GM18511 (cell line): ENCODE measurements around the gene APOE.
"Not testable (repeated sequence)": the region's sequence is repeated elsewhere in the genome, so short reads cannot be mapped to it uniquely, and the experiment has no call there.

ENCODE experiments used
- ATAC-seq: cut with Tn5 transposase; IDR thresholded peaks from one replicate; pipeline ENCODE4 v1.9.1; 2021; ENCODE audit warnings: mild to moderate bottlenecking, moderate library complexity; ENCODE audit not compliant: unreplicated experiment

The APOE gene

DNA sequence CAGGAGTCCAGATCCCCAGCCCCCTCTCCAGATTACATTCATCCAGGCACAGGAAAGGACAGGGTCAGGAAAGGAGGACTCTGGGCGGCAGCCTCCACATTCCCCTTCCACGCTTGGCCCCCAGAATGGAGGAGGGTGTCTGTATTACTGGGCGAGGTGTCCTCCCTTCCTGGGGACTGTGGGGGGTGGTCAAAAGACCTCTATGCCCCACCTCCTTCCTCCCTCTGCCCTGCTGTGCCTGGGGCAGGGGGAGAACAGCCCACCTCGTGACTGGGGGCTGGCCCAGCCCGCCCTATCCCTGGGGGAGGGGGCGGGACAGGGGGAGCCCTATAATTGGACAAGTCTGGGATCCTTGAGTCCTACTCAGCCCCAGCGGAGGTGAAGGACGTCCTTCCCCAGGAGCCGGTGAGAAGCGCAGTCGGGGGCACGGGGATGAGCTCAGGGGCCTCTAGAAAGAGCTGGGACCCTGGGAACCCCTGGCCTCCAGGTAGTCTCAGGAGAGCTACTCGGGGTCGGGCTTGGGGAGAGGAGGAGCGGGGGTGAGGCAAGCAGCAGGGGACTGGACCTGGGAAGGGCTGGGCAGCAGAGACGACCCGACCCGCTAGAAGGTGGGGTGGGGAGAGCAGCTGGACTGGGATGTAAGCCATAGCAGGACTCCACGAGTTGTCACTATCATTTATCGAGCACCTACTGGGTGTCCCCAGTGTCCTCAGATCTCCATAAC, at the start of gene APOE:
APOE (plus strand) TSS at position 360 of the 724 bp plus-strand sequence. CDS start 829 bp downstream, outside the sequence.
- ATAC-seq = no peak

DNA sequence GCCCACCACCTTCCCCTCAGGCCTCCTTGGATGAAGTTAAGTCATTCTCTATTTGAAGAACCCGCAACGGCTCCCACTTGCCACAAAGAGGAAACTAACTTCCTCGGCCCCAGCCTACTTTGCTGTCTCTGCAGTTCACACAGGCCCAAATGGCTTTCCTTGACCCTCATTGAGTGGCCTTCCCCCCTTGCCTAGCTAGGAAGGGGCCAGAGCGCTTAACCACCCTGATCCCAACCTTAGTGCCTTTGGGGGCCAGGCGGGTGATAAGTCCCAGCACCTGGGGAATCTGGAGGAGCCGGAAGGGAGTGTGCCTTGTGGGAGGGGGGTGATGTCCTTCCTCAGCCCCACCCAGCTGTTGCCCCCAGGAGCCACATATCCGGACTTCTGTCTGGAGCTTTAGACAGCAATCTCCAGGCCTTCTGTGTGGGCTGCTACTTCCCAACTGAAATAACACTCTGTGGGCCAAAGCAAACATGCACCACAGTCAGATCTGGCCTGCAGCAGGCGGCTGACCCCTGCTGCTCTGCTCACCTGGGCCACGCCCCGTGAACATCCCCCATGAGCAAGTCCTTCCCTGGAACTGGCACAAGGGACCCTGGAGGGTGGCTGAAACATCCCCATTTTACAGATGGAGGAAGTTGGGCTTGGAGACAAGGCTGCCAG, 49.0 kb upstream of the APOE start:
- ATAC-seq = no peak

DNA sequence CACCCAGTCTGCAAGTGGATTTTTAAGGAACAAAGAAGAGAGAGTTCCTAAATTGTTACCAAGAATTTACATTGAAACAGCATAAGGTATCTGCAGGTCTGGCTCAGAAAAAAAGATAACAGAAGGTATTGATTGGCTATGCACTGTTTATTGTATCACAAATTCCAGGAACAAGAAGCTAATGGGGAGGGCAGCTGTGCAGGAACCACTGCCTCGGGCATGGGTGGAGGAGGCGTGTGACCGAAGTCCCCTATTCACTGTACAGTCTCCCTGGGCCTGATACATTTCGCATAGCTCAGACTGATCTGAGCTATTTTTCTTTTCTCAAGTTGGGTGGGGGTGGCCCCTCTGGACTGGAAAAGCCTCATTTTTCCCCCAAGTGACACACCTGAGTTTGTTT, 47.8 kb upstream of the APOE start:
- ATAC-seq = no peak

DNA sequence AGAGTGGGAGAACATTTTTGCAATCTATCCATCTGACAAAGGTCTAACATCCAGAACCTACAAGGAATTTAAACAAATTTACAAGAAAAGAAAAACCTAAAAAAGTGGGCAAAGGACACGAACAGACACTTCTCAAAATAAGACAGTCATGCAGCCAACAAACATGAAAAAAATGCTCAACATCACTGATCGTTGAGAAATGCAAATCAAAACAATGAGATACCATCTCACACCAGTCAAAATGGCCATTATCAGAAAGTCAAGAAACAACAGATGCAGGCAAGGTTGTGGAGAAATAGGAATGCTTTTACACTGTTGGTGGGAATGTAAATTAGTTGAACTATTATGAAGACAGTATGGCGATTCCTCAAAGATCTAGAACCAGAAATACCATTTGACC, 44.0 kb upstream of the APOE start:
- not testable (repeated sequence) for ATAC-seq

DNA sequence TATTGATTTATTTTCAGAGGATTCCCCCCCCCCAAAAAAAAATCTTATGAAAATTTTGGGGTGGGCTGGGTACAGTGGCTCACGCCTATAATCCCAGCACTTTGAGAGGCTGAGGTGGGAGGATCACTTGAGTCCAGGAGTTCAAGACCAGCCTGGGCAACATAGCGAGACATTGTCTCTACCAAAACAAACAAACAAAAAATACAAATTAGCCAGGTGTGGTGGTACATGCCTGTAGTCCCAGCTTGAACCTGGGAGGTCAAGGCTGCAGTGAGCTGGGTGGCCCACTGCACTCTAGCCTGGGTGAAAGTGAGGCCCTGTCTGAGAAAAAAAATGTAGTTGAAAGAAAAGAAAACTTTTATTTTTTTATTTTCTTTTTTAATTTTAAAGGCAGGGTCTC, 41.6 kb upstream of the APOE start:
- no peak for ATAC-seq

DNA sequence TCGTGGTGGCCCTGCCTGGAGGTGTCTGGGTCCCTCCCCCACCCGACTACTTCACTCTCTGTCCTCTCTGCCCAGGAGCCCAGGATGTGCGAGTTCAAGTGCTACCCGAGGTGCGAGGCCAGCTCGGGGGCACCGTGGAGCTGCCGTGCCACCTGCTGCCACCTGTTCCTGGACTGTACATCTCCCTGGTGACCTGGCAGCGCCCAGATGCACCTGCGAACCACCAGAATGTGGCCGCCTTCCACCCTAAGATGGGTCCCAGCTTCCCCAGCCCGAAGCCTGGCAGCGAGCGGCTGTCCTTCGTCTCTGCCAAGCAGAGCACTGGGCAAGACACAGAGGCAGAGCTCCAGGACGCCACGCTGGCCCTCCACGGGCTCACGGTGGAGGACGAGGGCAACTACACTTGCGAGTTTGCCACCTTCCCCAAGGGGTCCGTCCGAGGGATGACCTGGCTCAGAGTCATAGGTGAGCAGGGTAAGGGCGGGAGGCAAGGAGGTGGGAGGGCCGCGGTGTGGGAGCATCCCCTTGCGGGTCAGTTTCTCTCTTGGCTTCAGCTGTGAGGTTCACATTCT, 40.3 kb upstream of the APOE start:
- ATAC-seq = no peak

DNA sequence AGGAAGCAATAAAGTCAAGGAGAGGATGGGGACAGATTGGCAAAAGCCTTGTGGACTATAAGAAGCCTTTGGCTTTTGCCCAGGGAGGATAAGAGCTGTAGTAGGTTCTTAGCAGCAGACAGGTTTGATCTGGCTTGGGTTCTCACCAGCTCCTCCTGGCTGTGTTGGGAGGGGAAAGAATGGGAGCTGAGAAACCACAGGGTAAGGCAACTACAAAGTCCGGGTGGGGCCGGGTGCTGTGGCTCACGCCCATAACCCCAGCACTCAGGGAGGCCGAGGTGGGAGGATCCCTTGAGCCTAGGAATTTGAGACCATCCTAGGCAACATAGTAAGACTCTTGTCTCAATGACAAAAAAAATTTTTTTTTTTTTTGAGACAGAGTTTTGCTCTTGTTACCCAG, 38.9 kb upstream of the APOE start:
- no peak for ATAC-seq

DNA sequence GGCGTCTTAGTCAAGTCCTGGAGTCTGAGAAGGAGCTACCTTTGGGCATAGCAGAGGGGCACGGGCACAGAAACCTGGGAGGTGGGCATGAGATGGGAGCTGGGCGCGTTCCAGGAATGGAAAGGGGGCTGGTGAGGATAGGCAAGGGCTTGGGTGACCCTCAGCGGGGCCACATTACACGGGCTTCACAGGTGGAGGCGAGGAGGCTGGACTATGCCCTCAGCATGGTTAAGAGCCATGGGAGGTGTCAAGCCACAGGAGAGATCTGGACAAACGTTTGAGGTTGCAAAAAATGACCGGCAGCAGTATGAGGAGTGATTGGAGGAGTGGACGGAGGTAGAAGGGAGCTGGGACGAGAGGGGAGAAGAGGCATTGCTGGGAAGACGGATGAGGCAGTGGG, 38.0 kb upstream of the APOE start:
- ATAC-seq = no peak

DNA sequence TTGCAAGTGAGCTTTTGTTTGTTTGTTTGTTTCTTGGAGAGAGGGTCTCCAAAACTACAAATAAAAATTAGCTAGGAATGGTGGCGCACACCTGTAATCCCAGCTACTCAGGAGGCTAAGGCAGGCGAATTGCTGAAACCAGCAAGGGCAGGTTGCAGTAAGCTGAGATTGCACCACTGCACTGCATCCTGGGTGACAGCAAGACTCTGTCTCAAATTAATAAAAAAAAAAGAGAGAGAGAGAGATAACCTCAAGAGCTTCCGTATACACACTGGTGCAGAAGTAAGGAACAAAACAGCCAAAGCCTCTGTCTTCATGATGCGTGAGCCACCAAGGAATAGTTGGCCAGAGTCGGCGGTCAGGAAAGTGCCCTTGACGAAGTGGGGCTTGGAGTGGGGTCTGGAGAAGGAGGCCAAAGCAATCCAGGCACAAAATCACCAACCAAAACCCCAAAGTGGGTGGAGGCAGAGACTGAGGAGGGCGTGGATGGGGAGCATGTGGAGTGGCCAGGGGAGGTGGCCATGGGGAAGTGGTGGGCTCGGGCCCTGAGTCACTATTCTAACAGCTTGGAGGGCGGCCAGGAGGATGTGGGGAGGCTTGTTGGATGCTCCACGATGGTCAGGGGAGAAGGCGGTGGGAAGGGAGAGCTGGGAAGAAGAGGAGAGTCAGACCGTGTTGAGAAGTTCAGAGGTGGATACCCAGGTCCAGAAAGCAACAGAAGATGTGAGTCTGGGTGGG, 35.7 kb upstream of the APOE start:
- no peak for ATAC-seq

DNA sequence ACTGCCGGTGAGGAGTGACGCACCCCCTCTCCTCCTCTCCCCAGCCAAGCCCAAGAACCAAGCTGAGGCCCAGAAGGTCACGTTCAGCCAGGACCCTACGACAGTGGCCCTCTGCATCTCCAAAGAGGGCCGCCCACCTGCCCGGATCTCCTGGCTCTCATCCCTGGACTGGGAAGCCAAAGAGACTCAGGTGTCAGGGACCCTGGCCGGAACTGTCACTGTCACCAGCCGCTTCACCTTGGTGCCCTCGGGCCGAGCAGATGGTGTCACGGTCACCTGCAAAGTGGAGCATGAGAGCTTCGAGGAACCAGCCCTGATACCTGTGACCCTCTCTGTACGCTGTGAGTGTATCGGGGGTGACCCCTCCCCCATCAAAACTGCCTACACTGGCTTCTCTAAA, 33.8 kb upstream of the APOE start:
- ATAC-seq = no peak

DNA sequence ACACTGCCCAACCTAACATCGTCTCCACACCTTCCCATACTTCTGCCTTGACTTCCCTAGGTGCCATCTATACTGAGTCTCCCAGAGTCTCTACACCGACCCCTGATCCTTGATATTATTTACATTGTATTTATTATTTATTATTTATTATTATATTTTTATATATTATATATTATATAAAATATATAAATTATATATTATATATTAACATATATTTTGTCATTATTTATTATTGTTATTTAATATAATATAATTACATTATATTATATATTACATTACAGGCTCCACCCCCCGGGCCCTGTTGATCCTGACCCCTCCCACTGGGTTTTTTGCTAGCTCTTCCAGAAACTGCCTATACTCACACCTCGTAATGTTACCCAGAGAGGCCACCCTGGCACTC, 32.9 kb upstream of the APOE start:
- no peak for ATAC-seq

DNA sequence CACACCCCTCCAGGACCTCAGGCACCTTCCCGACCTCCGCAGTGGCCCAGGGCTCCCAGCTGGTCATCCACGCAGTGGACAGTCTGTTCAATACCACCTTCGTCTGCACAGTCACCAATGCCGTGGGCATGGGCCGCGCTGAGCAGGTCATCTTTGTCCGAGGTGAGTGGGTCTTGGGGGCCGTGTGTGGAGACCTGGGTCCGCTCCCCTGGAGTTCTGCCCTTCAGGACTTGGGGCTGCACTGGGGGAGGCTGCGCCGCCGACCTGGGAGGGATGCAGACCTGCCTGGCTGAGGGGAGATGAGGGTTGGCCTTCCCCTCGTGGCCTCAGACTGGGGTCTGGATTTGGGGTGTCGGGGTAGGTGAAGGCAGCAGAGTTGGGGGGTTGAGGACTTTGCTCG, 31.3 kb upstream of the APOE start:
- ATAC-seq = no peak

DNA sequence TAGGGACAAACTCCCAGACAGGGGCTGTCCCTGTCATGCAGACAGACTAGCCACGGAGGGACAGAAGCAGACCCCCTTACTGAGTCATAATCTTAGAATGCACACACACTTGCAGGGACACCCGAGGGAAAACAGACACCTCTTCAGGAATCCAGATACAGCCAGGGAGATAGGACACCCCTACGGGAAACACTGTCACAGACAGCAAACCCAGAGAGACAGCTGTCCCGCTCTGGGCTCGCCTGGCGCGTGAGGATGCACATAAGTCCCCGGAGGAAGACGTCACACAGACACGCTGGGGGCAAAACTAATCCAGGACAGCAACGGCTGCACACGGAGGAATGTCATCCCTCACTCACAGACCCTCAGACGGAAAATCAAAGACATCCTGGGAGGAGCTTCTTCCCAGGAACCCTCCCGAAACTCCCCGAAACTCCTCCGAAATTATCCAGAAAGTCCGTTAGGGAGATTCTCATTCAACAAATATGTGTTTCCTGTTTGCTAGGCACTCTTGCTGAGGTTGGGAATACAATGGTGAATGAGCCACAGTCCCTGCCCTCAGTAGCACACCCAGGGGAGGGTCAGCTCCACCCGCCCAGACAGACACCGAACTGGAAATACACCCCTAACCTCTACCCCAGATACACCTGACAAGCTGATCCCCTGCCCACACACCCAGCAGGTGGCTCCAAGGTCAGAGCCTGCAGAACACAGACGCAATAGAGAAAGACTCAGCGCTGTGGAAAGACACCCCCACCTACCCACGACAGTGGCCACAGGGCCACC, 29.7 kb upstream of the APOE start:
- no peak for ATAC-seq

DNA sequence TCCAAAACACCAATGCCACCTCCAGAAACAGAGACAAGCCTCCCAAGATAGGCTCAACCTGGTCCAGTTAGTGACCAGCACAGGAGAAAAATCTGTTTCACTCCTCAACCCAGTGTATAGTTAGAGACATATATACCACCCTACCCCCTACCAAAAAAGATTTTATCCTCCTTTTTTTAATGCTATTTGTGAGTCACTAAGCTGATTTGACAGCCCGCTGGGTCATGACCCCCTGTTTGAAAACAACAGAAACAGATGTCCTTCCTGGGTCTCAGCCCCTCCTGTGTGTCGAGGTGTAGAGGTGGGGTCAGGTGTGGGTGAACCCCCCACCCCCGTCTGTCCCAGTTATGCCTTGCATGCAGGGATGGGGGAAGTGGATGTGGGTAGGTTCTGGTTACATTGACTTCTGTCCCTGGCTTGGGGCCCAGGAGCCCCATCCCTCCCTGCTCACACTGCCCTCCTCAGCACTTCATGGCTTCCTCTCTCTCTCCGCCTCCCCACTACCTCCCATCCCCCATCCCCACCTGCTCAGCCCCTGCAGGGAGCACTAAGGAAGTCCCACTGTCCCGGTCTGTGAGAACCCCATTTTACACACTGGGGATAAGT, 28.6 kb upstream of the APOE start:
- ATAC-seq = no peak

DNA sequence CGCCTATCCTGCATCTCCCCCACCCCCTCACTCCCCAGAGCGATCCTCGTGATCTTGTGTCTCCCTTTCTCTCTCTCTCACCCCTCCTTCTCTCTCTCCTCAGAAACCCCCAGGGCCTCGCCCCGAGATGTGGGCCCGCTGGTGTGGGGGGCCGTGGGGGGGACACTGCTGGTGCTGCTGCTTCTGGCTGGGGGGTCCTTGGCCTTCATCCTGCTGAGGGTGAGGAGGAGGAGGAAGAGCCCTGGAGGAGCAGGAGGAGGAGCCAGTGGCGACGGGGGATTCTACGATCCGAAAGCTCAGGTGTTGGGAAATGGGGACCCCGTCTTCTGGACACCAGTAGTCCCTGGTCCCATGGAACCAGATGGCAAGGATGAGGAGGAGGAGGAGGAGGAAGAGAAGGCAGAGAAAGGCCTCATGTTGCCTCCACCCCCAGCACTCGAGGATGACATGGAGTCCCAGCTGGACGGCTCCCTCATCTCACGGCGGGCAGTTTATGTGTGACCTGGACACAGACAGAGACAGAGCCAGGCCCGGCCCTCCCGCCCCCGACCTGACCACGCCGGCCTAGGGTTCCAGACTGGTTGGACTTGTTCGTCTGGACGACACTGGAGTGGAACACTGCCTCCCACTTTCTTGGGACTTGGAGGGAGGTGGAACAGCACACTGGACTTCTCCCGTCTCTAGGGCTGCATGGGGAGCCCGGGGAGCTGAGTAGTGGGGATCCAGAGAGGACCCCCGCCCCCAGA, 27.3 kb upstream of the APOE start:
- no peak for ATAC-seq

DNA sequence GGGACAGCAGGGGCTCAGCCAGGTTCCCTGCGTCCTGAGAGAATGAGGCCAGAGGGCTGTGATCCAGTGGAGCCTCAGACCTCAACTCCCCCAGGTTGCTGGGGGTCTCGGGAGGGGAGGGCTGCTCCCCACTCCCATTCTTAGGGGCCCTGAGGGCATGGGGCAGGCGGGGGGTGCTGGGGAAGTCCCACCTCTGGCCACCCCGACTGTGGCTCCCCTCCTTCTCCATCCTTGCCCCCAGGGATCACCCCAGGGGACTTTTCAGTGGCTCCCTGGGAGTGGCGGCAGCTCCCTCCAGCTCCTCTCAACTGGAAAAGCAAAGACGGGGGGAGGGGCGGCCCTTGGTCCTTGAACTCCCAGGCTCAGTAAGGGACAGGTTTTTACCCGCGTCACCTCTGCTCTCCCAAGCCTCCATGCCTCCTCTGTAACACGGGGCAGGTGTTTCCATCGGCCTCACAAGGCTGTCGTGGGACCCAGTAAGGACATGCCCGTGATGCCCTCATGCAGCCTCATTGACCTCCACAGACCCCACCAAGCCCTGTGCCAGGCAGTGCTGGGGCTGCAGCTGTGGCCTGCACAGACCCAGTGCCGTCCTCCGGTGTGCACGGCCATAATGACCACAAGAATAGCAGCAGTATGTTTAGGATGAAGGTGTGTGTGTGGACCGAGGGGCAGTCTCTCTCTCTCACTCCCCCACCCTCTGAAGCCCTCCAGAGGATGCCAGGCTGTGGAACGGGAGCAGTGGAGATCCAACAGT, 26.1 kb upstream of the APOE start:
- no peak for ATAC-seq

DNA sequence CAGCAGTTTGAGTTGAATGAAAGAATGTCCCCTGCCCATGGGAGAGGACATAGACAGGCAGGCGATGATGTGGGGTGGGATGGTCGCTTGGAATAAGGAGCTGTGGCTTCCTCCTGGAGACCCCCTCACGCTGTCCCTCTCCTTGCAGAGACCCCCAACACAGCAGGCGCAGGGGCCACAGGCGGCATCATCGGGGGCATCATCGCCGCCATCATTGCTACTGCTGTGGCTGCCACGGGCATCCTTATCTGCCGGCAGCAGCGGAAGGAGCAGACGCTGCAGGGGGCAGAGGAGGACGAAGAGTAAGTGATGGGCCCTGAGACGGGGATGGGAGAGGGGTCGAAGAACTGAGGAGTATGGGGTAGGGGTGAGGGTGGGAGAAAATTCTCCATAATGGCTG, 23.5 kb upstream of the APOE start:
- no peak for ATAC-seq

DNA sequence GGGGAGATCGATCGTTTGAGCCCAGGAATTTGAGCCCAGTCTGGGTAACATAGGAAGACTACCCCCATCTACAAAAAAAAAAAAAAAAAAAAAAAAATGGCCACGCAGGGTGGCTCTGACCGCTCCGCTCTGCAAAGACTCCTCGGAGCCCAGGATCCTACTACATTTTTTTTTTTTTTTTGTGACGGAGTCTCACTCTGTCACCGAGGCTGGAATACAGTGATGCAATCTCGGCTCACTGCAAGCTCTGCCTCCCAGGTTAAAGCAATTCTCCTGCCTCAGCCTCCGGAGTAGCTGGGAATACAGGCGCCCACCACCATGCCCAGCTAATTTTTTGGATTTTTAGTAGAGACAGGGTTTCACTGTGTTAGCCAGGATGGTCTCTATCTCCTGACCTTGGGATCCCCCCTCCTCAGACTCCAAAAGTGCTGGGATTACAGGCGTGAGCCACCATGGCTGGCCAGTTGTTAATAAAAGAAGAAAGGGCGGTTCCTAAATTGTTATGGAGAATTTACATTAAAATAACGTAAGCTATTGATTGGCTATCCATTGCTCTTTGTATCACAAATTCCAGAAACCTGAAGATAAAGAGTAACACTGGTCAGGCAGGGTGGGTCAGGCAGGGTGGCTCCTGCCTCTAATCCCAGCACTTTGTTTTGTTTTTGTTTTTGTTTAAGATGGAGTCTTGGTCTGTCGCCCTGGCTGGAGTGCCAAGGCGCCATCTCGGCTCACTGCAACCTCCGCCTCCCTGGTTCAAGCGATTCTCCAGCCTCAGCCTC, 22.8 kb upstream of the APOE start:
- ATAC-seq = not testable (repeated sequence)
